Fibroblast of mammary gland (primary cell): ENCODE measurements around the gene TBL1X.
"Not testable (repeated sequence)": the region's sequence is repeated elsewhere in the genome, so short reads cannot be mapped to it uniquely, and the experiment has no call there.

Source experiments
- DNase-seq: peaks from one replicate; pipeline ENCODE4 v3.0.0-alpha.2; 2010; ENCODE audit warnings: low read depth
- H3K4me3 ChIP-seq: 2 replicates; pipeline ENCODE4 v1.5.1; 2011; ENCODE audit warnings: low read depth, mild to moderate bottlenecking, low read length, moderate library complexity; ENCODE audit not compliant: control insufficient read depth
- TF ChIP-seq, protein P1 (sequence below): conservative IDR thresholded peaks from 2 replicates; pipeline ENCODE4 v1.5.1; 2011; ENCODE audit warnings: low read depth, low read length, inconsistent platforms; ENCODE audit not compliant: control insufficient read depth, insufficient read depth

TBL1X gene

DNA sequence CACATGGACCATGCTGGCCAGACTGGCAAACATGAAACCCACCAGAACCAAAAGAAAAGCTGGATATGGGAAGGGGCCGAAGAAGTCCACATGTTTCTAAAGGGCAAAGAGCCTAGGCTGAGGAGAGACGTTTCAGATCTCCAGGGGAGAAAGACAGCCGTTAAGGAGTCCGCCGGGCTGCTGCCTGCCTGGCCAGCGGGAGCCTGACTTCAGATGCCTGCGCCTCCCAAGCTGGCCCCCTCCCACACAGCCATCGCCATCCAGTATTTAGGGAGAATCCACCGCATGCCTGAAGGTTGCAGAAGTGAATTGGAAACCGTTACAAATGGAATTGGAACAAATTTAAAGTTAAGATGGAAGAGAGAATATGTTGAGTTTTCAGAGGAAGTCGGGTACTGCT, 2.9 kb downstream of the TBL1X start:
- H3K4me3 ChIP-seq, result no peak overlapping the region
- TF ChIP-seq, protein P1, sequence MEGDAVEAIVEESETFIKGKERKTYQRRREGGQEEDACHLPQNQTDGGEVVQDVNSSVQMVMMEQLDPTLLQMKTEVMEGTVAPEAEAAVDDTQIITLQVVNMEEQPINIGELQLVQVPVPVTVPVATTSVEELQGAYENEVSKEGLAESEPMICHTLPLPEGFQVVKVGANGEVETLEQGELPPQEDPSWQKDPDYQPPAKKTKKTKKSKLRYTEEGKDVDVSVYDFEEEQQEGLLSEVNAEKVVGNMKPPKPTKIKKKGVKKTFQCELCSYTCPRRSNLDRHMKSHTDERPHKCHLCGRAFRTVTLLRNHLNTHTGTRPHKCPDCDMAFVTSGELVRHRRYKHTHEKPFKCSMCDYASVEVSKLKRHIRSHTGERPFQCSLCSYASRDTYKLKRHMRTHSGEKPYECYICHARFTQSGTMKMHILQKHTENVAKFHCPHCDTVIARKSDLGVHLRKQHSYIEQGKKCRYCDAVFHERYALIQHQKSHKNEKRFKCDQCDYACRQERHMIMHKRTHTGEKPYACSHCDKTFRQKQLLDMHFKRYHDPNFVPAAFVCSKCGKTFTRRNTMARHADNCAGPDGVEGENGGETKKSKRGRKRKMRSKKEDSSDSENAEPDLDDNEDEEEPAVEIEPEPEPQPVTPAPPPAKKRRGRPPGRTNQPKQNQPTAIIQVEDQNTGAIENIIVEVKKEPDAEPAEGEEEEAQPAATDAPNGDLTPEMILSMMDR, result no peak
- no peak for DNase-seq

DNA sequence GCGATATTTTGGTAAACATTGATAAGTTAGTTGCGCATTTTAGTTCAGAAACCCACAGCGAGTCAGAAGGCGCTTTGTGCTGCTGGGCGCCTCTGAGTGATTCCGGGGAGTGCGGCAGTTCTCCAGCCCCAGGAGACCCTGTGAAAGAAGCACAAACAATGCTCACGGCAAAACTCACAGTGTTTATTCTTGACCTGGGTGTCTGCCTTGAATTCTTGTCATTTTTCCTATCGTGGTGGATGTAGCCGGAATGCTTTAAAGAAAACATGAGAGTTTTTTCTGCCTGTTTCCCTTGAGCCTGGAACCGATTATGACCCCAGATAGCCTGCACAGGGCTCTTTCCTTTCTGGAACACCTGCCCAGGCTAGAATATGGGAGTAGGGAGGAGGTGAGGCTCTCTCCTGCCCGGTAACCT, 6.7 kb downstream of the TBL1X start:
- no peak overlapping the region for H3K4me3 ChIP-seq
- TF ChIP-seq, protein P1, result no peak
- no peak for DNase-seq

DNA sequence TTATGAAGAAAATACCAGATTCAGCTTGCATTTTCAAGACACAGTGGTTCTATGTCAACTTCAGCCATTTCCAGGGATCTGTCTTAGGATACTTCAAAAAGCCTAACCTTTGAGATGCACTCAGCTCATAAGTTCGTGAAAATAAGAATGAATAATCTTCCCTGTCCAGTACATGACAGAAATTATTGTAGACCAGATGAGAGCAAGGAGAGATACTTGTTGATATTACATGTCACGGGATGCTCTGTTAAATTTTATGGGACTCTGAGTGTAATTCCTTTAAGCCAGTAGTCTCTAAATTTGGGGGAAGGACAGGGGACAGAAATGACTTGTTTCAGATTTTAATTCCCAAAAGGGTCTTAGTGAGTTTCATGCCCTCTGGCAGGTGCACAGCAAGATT, 8.8 kb downstream of the TBL1X start:
- TF ChIP-seq, protein P1, result no peak
- DNase-seq, result no peak
- no peak overlapping the region for H3K4me3 ChIP-seq

DNA sequence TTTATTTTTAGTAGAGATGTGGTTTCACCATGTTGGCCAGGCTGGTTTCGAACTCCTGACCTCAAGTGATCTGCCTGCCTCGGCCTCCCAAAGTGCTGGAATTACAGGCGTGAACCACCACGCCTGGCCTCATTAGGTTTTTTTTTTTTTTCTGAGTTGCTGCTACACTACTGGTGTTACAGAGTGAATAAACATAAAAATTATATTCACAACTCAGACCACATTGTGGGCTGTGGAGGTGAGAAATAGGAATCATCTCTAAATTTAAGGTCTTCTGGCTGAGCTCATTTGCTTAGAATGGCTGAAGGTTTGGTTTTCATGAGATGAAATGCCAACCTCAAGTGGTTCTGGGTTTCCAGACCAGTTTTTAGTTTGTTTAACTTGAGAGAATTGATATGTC, 10.6 kb downstream of the TBL1X start:
- not testable (repeated sequence) for DNase-seq, H3K4me3 ChIP-seq

DNA sequence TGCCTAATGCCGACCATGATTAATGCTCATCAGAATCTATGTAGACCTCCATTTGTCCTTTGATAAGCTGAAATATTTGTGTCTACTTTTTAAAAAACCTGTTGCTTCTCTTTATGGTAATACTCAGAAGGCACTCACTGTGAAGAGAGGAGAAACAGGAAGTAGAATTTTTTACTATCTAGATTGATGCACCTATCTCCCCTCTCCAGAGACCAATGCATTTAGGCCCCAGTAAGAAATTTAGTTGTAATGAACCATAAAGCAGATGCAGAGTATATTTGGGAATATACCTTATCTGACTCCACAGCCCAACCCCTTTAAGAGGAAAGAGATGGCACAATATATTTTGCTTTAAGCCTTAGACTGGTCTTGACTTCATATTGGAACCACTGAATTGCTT, 11.1 kb downstream of the TBL1X start:
- no peak for DNase-seq
- TF ChIP-seq, protein P1, result no peak
- H3K4me3 ChIP-seq, result no peak overlapping the region

DNA sequence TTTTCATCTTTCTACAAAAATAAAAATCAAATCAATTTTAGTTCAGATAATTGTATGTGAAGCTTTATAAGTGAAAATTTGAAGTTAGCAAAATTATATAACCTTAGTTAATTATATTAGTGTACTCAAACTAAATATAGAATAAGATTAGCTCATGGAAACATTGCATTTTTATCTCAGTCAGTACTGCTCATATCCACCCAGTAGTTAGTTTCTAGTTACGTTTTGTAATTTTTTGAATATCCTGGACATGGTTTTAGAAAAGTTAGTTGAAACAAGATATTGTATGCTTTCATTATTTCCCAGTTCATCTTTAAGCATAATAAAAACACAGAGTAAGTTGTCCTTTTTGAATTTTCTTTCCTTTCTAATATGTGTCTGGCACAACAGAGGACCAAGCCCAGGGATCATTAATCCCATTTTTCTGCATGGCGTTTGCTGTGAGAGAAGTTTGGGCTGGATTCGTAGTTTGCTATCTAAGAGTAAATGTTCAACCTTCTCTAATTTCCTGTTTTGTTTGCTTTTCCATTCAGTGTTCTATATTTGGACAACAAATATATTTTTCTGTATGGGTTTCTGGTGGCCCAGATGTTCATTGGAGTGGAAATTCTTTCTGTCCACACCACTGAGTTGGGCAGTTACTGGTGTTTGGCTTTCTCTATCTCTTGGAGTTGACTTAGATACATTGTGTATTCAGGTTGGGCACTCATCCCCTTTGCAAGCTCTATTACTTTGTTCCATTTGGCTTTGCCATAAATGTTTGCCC, 12.1 kb downstream of the TBL1X start:
- no peak for DNase-seq
- TF ChIP-seq, protein P1, result no peak
- no peak overlapping the region for H3K4me3 ChIP-seq

DNA sequence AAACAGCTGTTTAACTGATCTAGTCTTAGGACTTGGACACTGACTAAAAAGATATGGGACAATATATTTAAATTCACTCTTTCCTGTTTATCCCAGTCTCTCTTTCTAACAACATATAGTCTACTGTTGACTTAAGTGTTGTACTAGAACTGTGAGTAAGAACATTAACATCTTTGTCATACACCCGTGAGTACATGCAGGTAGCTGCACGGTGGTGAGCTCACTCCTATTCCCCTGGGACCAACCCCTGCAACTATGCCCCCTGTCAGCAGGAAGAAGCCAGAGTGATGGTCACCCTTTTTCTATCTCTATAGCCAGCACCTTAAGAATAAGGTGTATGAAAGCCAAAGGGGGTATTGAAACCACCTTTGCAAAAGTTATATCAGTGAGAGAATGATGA, 17.6 kb downstream of the TBL1X start:
- H3K4me3 ChIP-seq, result no peak overlapping the region
- no peak for DNase-seq
- TF ChIP-seq, protein P1, result no peak
